Smooth muscle cell (in vitro differentiated cells): ENCODE results near the gene NEUROD2. TPM values are rescaled to one million over a fixed set of nuclear protein-coding genes. Genes with fewer than 3 reads are reported as not detected.
A peak's percentile ranks its signal among the peaks of the same experiment; 100 is the strongest.

Experiments used
- DNase-seq: peaks from one replicate; lab custom pipeline; 2025; ENCODE audit not compliant: unreplicated experiment; lab: John Stamatoyannopoulos, UW
- H2AFZ ChIP-seq: fragments of 200-600 bp; sonication (generic); 2 replicates; pipeline ENCODE4 v1.6.0; 2016; ENCODE audit warnings: antibody characterized with exemption, low read depth, mild to moderate bottlenecking
- H3F3A ChIP-seq: fragments of 200-600 bp; sonication (generic); 2 replicates; pipeline ENCODE4 v1.6.0; 2017; ENCODE audit warnings: antibody characterized with exemption, low read depth
- H3K27ac ChIP-seq: fragments of 200-600 bp; sonication (generic); 2 replicates; pipeline ENCODE4 v1.5.1; 2016; ENCODE audit warnings: low read depth, mild to moderate bottlenecking
- H3K27me3 ChIP-seq: fragments of 200-600 bp; sonication (generic); 2 replicates; pipeline ENCODE4 v1.6.1; 2016; ENCODE audit warnings: low read depth, mild to moderate bottlenecking
- H3K36me3 ChIP-seq: fragments of 200-600 bp; sonication (generic); 2 replicates; pipeline ENCODE4 v1.5.1; 2016; ENCODE audit warnings: low read depth
- H3K4me1 ChIP-seq: fragments of 200-600 bp; sonication (generic); 2 replicates; pipeline ENCODE4 v1.5.1; 2016; ENCODE audit warnings: low read depth
- H3K4me2 ChIP-seq: fragments of 200-600 bp; sonication (generic); 2 replicates; pipeline ENCODE4 v1.6.0; 2016; ENCODE audit warnings: mild to moderate bottlenecking
- H3K4me3 ChIP-seq: fragments of 200-600 bp; sonication (generic); 2 replicates; pipeline ENCODE4 v1.5.1; 2016; ENCODE audit warnings: mild to moderate bottlenecking
- H3K79me2 ChIP-seq: fragments of 200-600 bp; sonication (generic); 2 replicates; pipeline ENCODE4 v1.6.0; 2016; ENCODE audit warnings: low read depth, mild to moderate bottlenecking
- H3K9ac ChIP-seq: fragments of 200-600 bp; sonication (generic); 2 replicates; pipeline ENCODE4 v1.6.0; 2016; ENCODE audit warnings: low read depth
- H3K9me3 ChIP-seq: fragments of 200-600 bp; sonication (generic); replicated peaks from 2 replicates; pipeline ENCODE4 v1.5.1; 2016; ENCODE audit warnings: low read depth
- H4K20me1 ChIP-seq: fragments of 200-600 bp; sonication (generic); 2 replicates; pipeline ENCODE4 v1.6.0; 2016; ENCODE audit warnings: low read depth
- CTCF ChIP-seq: fragments of 200-600 bp; sonication (generic); IDR thresholded peaks from 2 replicates; pipeline ENCODE4 v1.5.1; 2017; ENCODE audit warnings: borderline replicate concordance, mild to moderate bottlenecking, antibody characterized with exemption; ENCODE audit not compliant: insufficient read depth, poor library complexity, severe bottlenecking
- WGBS: methylation state at CpG from one replicate; pipeline ENCODE4 v1.1.7; 2016; ENCODE audit warnings: low lambda C conversion rate; 5-methylcytosine and 5-hydroxymethylcytosine counted together
- polyA plus RNA-seq: library from polyadenylated mRNA; unstranded; fragments of >200 nt; fragmentation: Nextera tagmentation; extraction: Ambion mirVana; gene quantifications from 2 replicates; pipeline ENCODE4 v1.2.1, GENCODE V29; 2016
- total RNA-seq: library from RNA; depleted of rRNA; stranded (reverse); fragments of >200 nt; gene quantifications from 2 replicates; pipeline ENCODE4 v1.2.3, GENCODE V29; 2014

Gene NEUROD2
- total and polyA plus RNA-seq, 2 experiments from 2014 or later = 0.19 TPM; not detected in 1

GRCh38 chr17:39566094-39566850, 41.4 kb downstream of the NEUROD2 start:
- Histone ChIP-seq H3K4me3 (no peak overlapping the region), H3K36me3 (no peaks in the 10 kb centered on the region), H3F3A (no peaks in the 10 kb centered on the region), H4K20me1 (no peaks in the 10 kb centered on the region), H3K79me2 (no peaks in the 10 kb centered on the region), H3K4me2 (no peak overlapping the region), H3K4me1 (no peaks in the 10 kb centered on the region), H3K27me3 (no peaks in the 10 kb centered on the region), H2AFZ (no peak overlapping the region), H3K9me3 (no peaks in the 10 kb centered on the region), H3K9ac (no peak overlapping the region), H3K27ac (no peak overlapping the region)
- TF ChIP-seq CTCF = no peak
- WGBS = 85% methylated on average over 11 of the region's 11 CpGs
- DNase-seq = no peak

GRCh38 chr17:39564211-39564848, 43.4 kb downstream of the NEUROD2 start:
- 94% methylated on average over 4 of the region's 4 CpGs for WGBS
- H3K4me3 ChIP-seq = no peak overlapping the region
- H3K9ac ChIP-seq = no peak overlapping the region
- H4K20me1 ChIP-seq = no peaks in the 10 kb centered on the region
- H3K4me2 ChIP-seq = no peak overlapping the region
- no peak overlapping the region for H2AFZ ChIP-seq
- H3K79me2 ChIP-seq = no peaks in the 10 kb centered on the region
- H3K36me3 ChIP-seq = no peaks in the 10 kb centered on the region
- no peaks in the 10 kb centered on the region for H3K9me3 ChIP-seq
- no peaks in the 10 kb centered on the region for H3K27me3 ChIP-seq
- DNase-seq = no peak
- no peaks in the 10 kb centered on the region for H3F3A ChIP-seq
- no peaks in the 10 kb centered on the region for H3K4me1 ChIP-seq
- TF ChIP-seq CTCF = no peak
- H3K27ac ChIP-seq = no peak overlapping the region

- H4K20me1 ChIP-seq = no peaks in the 10 kb centered on the region
- WGBS = 28% methylated on average over 17 of the region's 17 CpGs
- no peak overlapping the region for H3K27ac ChIP-seq
- no peak for DNase-seq
- H3K9ac ChIP-seq = no peak overlapping the region
- H3K79me2 ChIP-seq = no peaks in the 10 kb centered on the region
- no peaks in the 10 kb centered on the region for H3K9me3 ChIP-seq
- H2AFZ ChIP-seq = no peak overlapping the region
- H3F3A ChIP-seq = no peaks in the 10 kb centered on the region
- H3K27me3 ChIP-seq = no peaks in the 10 kb centered on the region
- H3K4me2 ChIP-seq = peak overlapping the region; percentile 51
- TF ChIP-seq CTCF = no peak
- no peaks in the 10 kb centered on the region for H3K36me3 ChIP-seq
- H3K4me1 ChIP-seq = no peaks in the 10 kb centered on the region
- H3K4me3 ChIP-seq = no peak overlapping the region
These were observed 44.2 kb downstream of the NEUROD2 start for GRCh38 chr17:39563476-39563875.
